ENCODE results near the gene B2M.
"Not testable (repeated sequence)": the region's sequence is repeated elsewhere in the genome, so short reads cannot be mapped to it uniquely, and the experiment has no call there.

The B2M gene

DNA sequence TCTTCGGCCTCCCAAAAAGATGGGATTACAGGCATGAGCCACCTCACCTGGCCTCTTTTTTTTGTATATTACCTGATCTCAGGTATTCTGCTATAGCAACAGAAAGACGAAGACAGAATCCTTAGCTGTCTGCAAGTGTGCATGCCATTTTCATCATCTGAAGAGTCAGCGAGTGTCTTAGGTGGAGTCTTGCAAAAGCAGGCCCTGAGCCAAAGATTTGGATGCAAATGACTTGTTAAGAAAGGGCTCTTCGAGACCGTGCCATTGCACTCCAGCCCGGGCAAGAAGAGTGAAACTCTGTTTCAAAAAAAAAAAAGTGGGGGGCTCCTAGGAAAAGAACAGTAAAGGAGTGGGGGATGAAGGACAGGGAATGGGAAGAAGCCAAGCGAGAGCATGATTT lies 14.8 kb downstream of the B2M start:
- DNase-seq (ENCODE audit: low spot score), result no peak

DNA sequence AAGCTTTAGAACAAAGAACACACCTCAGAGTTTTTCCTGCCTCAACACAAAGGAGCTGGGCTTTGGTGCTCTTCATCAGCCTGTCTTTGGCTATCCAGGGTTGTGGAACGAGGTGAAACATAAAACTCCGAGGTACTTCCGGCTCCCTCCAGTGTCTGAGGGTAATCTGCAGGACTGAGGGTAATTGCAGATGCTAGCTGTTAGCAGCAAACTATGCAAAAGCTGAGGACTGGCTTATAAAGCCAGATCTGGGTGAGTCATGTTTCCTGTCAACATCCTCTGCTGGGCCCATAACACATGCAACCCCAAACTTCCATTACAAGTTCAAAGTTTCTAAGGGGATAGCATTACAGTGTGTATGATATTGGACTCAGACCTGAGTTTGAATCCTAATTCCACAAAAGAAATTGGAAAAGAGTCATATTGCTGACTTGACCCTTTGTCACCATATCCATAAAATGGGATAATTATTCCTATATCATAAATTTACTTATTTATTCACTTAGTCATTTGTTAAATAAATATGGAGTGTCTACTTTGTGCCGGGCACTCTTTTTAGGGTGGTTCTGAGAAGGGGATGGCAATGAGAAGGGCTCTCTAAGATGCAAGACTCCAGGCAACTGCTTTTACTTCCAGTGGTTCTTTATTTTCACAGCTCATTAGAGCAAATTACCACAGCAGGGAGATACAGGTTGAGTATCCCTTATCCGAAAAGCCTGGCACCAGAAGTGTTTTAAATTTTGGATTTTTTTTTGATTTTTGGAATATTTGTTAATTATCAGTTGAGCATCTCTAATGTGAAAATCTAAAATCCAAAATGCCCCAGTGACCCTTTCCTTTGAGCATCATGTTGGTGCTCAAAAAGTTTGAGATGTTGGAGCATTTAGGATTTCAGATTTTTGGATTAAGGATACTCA lies 15.5 kb downstream of the B2M start:
- DNase-seq (ENCODE audit: low spot score), result peak; percentile 88

DNA sequence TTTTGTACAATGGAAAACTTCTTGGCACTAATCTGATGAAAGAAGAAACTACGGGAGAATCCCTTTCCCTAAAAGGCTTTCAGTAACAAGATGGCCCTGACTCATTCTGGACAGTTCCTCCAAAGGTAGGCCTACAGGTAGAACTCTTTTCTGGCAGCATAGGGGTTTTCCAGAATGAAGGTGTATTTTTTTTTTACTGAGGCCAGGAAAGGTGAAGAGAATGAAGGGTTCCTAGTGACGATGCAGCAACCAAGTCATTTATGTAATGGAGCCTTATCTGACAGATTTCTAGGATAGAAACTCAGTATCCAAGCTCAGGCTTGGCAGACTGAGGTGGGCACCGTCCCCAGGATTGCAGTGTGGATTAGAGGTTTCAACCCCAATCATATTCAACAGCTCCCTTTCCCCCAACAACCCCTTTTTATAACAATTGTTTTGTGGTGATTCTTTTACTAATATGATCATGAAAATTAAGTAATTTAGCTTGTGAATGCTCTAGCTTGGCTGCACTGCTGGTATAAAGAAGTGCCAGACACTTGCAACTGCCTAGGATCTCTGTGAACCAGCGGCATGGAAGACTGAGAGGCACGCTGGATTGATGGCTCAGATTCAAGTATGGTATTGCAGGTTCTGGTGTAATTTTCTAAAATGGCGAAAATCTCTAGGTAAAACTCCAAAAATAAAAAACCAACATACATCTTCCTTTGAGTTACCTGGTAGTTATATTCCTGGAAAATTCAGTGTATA lies 16.3 kb downstream of the B2M start:
- DNase-seq (ENCODE audit: low spot score), result no peak

DNA sequence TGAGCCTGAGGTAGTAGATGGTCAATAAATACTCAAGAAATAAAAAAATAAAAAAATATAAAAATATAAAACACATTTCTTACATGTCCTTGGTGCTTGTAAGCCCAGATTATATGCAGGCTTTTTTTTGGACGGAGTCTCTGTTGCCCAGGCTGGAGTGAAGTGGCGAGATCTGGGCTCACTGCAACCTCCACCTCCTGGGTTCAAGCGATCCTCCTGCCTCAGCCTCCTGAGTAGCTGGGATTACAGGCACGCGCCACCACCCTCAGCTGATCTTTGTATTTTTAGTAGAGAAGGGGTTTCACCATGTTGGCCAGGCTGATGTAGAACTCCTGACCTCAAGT lies 16.9 kb downstream of the B2M start:
- not testable (repeated sequence) for DNase-seq (ENCODE audit: low spot score)

DNA sequence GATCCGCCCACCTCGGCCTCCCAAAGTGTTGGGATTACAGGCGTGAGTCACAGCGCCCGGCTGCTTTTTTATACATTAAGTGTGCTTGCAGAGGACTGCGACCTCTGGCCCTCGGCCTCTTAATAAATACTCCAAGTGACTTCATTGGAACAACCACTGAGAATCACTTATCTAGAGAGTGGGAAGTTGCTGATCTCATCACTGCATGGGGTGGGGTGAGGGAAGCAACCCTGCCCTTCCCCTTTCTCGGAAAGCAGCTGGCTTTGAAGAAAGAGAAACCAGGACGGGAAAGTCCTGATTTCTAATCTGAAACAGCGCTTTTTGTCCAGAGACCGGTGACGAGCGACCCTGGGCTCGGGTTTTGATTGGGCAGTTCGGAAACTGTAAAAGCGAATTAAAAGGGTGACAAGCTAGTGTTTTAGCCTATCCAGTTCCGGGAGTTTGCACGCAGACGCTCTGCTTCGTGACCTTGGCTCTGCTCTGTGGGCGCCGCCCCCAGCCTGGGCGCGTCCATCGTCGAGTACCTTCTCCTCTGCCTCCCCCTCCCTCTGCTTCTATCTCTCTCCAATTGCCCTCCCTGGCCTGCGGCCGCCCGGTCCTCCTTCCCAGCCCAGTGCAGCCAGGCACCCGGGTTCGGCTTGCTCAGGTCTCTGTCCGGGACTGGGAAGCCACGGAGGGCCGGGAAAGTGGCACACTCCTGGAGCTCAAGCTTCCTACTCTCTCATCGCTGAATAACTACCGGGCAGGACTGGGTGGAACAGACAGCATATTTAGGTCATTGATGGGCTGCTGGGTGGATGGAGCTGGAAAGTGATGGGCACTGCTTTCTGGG lies 17.5 kb downstream of the B2M start:
- peak; percentile 95 for DNase-seq (ENCODE audit: low spot score)

DNA sequence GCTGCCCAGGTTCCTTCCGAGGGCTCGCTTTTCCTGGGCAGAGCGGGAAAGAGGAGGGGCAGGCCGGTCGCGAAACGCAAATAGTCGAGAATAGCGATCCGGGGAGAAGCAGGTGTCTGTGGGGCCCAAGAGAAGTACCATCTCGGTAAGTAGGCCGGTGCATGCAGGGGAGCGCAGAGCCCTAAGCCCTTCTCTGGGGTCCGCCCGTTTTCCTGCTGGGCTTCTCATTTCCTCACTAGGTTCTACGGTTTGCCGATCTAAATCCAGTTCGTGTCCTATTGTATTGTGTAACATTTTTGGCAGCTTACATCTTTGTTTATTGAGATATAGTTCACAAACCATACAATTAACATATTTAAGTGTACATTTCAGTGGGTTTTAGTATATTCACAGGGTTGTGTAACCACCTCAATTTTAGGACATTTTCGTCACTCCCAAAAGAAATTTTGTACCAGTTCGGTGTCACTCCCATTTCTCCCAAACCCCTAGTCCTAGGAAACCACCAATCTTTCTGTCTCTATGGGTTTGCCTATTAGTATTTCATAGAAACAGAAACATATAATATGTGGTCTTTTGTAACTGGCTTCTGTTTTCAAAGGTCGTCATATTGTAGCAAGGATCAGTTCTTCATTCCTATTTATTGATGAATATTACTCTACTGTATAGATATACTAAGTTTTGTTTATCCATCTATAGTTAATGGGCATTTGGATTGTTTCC lies 18.3 kb downstream of the B2M start:
- no peak for DNase-seq (ENCODE audit: low spot score)

DNA sequence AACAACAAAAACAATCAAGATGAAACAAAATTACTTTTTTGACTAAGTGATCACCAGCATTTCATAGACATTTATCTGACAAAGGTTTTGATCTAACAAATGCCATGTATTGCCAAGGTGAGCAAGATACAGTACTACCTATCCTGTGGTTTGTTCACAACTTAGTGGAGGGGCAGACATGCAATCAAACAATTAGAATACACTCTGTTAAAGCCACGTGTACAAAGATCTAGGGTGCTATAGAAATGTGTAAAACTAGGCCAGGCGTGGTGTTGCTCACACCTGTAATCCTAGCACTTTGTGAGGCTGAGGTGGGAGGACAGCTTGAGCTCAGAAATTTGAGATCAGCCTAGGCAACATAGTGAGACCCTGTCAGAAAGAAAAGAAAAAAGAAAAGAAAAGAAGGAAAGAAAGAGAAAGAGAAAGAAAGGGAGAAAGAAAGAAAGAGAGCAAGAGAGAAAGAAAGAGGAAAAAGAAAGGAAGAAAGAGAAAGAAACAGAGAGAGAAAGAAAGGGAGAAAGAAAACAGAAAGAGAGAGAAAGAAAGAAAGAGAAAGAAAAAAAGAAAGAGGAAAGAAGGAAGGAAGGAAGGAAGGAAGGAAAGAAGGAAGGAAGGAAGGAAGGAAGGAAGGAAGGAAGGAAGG lies 23.6 kb downstream of the B2M start:
- no peak for DNase-seq (ENCODE audit: low spot score)

DNA sequence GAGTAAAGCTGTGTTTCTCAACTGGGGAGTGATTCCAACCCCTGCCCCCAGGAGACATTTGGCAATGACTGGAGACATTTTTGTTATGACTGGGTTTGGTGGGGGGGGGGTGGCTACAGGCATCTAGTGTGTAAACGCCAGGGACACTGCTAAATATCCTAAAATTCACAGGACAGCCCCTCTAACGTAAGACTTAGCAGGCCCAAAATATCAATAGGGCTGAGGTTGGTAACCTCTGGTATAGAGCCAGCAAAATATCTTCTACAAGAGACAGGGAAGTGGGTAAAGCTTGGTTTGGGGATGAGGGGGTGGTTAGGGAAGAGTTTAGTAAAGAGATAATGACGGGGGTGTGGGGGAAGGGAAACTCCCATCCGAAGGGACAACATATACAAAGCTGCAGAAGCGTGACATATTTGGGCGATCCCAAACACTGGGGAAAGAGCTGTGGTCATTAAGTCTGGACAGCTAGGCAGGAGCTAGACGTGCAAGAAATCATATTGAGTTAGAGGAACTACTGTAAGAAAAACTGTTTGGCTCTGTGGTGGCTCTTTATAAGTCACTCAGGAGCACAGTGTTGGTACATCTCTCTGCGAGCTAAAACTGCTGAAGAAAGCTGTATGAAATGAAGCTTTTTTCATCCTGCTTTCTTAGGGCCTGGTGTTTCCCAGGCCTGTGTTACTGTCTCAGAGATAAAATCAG lies 24.3 kb downstream of the B2M start:
- no peak for DNase-seq (ENCODE audit: low spot score)

DNA sequence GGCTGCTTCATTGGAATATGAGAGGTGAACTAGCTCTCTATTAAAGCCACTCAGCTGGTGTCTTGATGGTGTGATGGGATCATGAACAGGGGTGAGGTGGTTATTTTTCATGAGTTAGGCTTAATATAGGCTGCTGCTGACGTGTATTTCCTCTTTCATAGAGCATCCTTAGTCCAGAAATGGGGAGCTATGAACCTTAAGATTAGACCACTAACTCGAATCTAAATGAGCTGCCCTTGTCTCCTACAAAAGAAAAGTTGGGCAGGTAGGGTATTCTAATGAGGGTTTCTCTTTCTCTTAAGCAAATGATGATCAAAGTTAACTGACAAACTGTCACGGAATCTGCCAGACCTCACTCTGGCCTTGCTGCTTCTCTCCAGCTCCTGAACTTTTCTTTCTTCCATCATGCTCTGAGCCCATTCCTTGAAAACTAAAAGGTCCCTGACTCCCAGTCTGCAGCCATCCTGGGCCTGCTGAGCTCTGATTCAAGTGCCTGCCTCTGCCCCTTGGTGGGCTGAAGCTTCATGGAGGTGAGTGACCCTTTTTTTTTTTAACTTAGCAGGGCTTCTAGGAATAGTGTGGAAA lies 25.0 kb downstream of the B2M start, which contains the start of gene TRIM69:
Gene TRIM69 (plus strand): TSS at position 348 of the 585 bp plus-strand sequence. CDS start 177 bp downstream, at position 525.
- DNase-seq (ENCODE audit: low spot score), result no peak

DNA sequence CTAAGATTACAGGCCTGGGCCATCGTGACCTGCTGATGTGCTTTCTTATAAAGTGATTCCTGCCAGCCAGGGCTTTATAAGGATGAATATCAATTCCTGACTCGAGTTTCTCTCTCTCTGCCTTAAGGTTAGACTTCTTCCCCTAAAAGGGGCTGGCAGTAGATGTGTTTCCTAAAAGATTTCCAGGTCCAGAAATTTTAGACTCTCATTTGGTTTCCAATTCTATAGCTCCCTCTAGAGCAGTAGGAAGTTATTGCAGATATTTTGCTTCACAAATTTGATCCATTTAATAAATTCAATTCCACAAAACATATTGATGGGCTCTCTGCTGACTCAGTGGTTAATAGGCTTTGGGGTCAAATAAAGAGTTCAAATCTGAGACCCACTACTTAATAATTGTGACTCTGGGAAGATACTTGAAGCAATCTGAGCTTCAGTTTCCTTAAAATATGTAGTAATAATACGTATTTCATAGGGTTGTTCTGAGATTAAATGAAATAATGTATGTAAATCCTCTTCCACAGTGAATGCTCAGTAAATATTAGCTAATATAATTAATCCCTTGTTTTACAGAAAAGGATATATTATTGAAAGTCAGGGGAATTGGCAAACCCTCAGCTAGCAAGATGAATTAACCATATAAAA lies 27.1 kb downstream of the B2M start:
- peak; percentile 43 for DNase-seq (ENCODE audit: low spot score)

DNA sequence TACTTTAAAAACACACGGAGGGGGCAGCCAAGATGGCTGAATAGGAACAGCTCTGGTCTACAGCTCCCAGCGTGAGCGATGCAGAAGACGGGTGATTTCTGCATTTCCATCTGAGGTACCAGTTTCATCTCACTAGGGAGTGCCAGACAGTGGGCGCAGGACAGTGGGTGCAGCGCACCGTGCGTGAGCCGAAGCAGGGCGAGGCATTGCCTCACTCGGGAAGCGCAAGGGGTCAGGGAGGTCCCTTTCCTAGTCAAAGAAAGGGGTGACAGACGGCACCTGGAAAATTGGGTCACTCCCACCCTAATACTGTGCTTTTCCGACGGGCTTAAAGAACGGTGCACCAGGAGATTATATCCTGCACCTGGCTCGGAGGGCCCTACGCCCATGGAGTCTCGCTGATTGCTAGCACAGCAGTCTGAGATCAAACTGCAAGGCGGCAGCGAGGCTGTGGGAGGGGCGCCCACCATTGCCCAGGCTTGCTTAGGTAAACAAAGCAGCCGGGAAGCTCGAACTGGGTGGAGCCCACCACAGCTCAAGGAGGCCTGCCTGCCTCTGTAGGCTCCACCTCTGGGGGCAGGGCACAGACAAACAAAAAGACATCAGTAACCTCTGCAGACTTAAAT lies 28.0 kb downstream of the B2M start:
- DNase-seq (ENCODE audit: low spot score), result not testable (repeated sequence)

DNA sequence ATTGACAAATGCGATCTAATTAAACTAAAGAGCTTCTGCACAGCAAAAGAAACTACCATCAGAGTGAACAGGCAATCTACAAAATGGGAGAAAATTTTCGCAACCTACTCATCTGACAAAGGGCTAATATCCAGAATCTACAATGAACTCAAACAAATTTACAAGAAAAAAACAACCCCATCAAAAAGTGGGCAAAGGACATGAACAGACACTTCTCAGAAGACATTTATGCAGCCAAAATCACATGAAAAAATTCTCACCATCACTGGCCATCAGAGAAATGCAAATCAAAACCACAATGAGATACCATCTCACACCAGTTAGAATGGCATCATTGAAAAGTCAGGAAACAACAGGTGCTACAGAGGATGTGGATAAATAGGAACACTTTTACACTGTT lies 32.1 kb downstream of the B2M start:
- not testable (repeated sequence) for DNase-seq (ENCODE audit: low spot score)

DNA sequence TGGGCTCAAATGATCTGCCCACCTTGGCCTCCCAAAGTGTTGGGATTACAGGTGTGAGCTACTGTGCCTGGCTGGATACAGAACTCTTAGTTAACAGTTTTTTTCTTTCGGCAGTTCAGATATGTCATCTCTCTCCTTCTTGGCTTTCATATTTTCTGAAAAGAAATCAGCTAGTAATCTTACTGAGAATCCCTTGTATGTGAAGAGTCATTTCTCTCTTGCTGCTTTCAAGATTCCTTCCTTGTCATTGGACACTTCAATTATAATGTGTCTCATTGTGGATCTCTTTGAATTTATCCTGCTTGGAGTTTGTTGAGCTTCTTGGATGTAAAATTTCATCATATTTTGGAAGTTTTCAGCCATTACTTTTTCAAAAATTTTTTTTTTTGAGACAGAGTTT lies 42.0 kb downstream of the B2M start:
- no peak for DNase-seq (ENCODE audit: low spot score)

DNA sequence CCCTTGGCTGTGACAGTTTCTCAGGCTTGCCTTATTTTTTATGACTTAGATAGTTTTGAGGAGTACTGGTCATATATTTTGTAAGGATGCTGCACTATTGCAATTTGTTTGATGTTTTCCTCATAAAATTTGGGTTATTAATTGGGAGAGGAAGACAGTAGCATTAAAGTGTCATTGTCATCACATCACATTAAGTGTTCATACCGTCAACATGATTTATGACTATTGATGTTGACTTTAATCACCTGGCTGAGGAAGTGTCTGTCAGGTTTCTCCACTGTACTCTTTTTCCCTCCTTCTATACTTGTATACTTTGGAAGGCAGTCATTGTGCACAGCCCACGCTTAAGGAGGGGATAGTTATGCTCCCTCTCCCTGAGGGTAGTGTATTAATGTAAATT lies 51.9 kb downstream of the B2M start:
- no peak for DNase-seq (ENCODE audit: low spot score)

DNA sequence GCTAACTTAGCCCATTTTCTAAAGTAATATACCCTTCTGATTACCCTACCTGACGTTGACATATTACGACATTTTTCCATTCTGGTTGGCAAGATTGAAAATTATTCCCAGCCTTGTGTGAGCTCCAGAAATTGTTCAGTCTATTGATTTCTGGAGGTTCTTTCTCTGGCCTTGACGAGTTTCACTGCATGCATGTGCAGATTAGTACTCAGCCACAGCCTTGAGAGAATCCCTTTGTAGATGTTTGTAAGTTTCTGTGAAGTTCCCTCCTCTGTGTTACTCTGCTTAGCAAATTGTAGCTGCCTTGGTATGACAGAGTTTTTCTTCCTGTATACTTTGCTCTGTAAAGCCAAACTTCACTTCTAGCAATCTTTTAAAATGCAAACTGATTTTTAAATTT lies 52.5 kb downstream of the B2M start:
- DNase-seq (ENCODE audit: low spot score), result no peak

DNA sequence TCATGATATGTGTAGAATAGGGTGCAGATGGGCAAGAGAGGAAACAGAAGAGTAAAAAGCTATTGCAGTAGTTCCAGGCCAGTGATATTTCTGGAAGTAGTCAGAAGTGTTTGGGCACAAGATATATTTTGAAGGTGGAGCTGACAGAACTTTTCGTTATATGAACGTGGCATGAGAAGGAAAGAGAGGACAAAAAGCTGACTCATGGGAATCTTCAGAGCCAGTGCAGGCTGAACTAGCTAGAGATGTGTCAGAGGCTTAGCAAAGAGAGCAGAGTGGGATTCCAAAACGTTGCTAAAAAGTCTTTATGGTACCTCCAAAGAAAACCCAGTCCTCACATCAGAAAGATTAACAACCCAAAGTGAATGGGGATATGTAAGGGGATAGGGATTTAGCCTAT lies 53.7 kb downstream of the B2M start:
- no peak for DNase-seq (ENCODE audit: low spot score)
